ENCODE results near the gene DSCAM.

The DSCAM gene

DNA sequence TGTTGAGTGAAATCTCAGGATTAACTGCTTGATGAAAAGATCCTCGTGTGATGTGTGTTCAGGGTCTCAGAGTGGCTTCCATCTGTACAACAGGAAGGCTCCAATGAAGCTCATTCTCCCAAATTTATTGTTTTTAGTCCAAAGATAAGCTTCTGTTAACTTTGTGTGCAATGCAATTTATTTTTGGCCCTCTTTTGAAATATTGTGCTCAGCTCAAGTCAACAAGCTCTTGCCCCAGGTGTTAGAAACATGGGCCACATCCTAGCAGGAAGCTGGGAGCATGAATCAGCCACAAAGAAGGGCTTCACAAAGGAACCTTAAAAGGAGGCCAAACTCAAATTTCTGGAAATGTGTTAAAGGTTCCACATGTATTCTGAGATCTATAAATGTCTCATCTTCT is 844.0 kb downstream of the DSCAM start:
- no peak for DNase-seq (ENCODE audit: low spot score)

GRCh38 chr21:39984286-39984991 is 862.5 kb downstream of the DSCAM start:
- DNase-seq (ENCODE audit: low spot score) = no peak

- DNase-seq (ENCODE audit: low spot score) = no peak
These were observed 866.6 kb downstream of the DSCAM start for GRCh38 chr21:39980241-39980820.

- no peak for DNase-seq (ENCODE audit: low spot score)
These were observed 867.6 kb downstream of the DSCAM start for GRCh38 chr21:39979321-39979720.

DNA sequence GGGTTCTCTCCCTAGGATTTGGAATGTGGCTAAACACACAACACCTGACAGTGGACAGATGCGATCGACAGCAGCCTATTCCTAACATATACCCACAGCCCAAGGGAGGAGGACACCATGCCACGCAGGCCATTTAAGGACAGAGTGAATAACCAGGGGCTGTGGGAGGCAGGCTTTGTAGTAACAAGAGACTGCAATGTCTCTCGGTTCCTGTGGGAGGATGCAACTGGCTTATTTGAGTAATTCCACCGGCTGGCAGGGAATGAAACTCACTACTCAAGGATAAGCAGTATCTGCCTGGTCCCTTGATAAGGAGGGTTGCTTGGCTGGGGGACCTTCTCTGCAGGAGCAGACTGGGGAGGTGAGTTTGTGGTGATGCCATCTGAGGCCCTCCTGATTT is 870.2 kb downstream of the DSCAM start:
- DNase-seq (ENCODE audit: low spot score) = no peak

- DNase-seq (ENCODE audit: low spot score) = no peak
These were observed 873.8 kb downstream of the DSCAM start for GRCh38 chr21:39972976-39973770.

GRCh38 chr21:39972471-39972870 is 874.5 kb downstream of the DSCAM start:
- DNase-seq (ENCODE audit: low spot score) = no peak

DNA sequence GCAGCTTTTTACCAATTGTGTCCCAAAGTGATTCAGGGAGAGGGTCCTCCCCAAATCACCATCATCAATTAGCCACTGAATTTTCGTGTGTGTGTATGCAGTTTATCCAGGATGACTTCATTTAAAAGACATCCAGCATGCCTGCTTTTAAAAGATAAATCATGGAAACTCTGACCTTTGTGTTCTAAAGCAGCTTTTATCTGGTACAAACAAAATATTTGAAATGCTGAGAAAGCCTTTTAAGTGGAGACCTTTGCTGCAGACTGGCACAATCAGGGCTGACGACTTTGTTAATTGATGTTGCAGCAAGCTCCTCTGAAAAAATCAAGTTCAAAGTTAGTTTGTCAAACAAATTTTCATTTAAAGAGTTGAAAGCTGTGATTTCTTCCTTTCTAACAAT is 875.0 kb downstream of the DSCAM start:
- DNase-seq (ENCODE audit: low spot score) = no peak

DNA sequence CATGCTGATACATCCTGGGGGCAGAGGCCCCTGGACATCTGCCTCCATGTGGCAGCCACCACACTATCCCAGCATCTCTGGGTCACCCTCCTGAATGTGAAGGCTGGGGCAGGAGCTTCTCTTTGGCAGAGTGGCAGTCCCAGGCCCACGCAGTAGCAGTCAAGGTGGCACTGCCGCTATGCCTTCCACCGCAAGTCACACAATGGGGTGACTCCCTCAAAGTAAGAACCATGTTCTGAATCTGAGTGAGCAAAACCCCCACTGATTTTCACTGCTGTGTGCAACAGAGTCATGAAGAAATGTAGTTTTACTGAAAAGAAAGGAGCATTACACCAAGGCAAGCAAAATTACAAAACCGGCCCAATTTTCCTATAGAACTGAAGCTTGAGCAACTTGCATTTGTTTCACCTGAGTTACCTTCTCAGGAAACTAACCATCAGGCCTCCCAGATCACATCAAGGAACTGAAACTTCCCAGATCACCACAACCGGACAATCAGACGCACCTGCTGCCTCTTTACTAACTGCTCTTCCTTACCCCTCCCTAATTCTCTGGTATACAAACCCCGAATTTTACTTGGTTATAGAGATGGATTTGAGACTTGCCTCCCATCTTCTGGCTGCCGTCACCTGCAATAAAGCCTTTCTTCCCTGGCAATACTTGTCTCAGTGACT is 877.1 kb downstream of the DSCAM start:
- DNase-seq (ENCODE audit: low spot score) = no peak

- DNase-seq (ENCODE audit: low spot score) = no peak
These were observed 878.9 kb downstream of the DSCAM start for GRCh38 chr21:39968010-39968409.

DNA sequence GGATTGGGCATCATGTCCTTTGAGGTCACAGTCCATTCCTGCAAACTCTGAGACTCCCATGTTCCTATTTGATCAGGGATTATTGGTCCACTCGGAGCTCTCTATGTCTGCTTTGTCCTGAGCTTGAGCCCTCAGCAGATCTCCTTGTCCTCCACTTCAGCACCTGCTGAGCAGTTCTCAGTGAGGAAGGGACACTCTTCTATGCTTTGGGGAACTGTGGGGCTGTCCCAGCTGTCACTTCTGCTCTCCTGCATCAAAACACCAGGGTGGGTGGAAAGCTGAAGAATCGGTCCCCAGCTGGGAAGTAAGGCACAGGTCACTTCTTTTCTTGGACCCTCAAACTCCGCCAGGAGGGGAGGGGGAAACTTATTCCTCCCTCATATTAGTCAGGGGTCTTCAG is 880.2 kb downstream of the DSCAM start:
- DNase-seq (ENCODE audit: low spot score) = no peak

DNA sequence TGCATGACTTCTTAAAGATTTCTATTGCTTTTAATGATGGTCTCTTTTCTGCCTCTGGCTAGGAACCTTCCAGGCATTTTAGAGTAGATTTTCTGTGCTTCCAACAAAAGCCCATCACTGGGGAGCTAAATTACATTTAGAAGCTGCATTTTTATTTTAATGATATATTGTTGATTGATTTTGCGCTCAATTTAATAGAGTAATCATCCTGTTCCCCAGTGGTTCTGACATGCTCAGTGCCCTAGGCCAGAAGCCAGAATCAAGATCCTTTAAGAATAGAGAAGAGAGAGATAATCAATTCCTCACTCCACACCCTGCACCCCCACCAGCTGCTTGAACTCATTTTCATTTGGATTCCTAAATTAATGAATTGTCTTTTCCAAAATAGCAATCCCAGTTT is 881.9 kb downstream of the DSCAM start:
- no peak for DNase-seq (ENCODE audit: low spot score)

- no peak for DNase-seq (ENCODE audit: low spot score)
These were observed 885.7 kb downstream of the DSCAM start for GRCh38 chr21:39961251-39961650.
